H9 (cell line): ENCODE data around the gene CORO2B. TPM values are rescaled to one million over a fixed set of nuclear protein-coding genes. Genes with fewer than 3 reads are reported as not detected.

ENCODE experiments used
- DNase-seq: peaks from one replicate; pipeline ENCODE4 v3.0.0-alpha.2; 2017
- H2AFZ ChIP-seq: one replicate; pipeline ENCODE4 v1.6.1; 2013; ENCODE audit warnings: mild to moderate bottlenecking, low read length, control low read depth, moderate library complexity
- H2AK5ac ChIP-seq: 2 replicates; pipeline ENCODE4 v1.6.1; 2013; ENCODE audit warnings: low read length, control low read depth, mixed read lengths; ENCODE audit not compliant: insufficient read length
- H2BK120ac ChIP-seq: one replicate; pipeline ENCODE4 v1.6.1; 2013; ENCODE audit warnings: low read depth, mild to moderate bottlenecking, low read length, control low read depth, inconsistent platforms; ENCODE audit not compliant: poor library complexity, severe bottlenecking
- H2BK12ac ChIP-seq: 2 replicates; pipeline ENCODE4 v1.6.1; 2013; ENCODE audit warnings: low read length, control low read depth, mixed read lengths, low read depth; ENCODE audit not compliant: insufficient read length
- H2BK15ac ChIP-seq: 2 replicates; pipeline ENCODE4 v1.6.1; 2013; ENCODE audit warnings: low read depth, low read length, control low read depth
- H2BK20ac ChIP-seq: one replicate; pipeline ENCODE4 v1.6.1; 2013; ENCODE audit warnings: low read depth, mild to moderate bottlenecking, low read length, control low read depth, inconsistent platforms; ENCODE audit not compliant: poor library complexity, severe bottlenecking
- H2BK5ac ChIP-seq: 2 replicates; pipeline ENCODE4 v1.6.1; 2013; ENCODE audit warnings: low read length, control low read depth, mixed read lengths; ENCODE audit not compliant: insufficient read length
- H3K14ac ChIP-seq: 2 replicates; pipeline ENCODE4 v1.6.1; 2013; ENCODE audit warnings: low read length, control low read depth; ENCODE audit not compliant: insufficient read depth
- H3K18ac ChIP-seq: 2 replicates; pipeline ENCODE4 v1.6.1; 2013; ENCODE audit warnings: low read depth, mild to moderate bottlenecking, mixed read lengths, low read length, control low read depth; ENCODE audit not compliant: insufficient read length
- H3K23ac ChIP-seq: 2 replicates; pipeline ENCODE4 v1.6.1; 2013; ENCODE audit warnings: low read length, control low read depth, mixed read lengths, low read depth; ENCODE audit not compliant: insufficient read length
- H3K23me2 ChIP-seq: 2 replicates; pipeline ENCODE4 v1.6.1; 2013; ENCODE audit warnings: low read depth, mild to moderate bottlenecking, mixed read lengths, low read length, control low read depth; ENCODE audit not compliant: insufficient read length, poor library complexity, severe bottlenecking
- H3K27ac ChIP-seq: 2 replicates; pipeline ENCODE4 v1.5.1; 2013; ENCODE audit warnings: low read length, control low read depth, mixed read lengths, low read depth; ENCODE audit not compliant: insufficient read length
- H3K27me3 ChIP-seq: 2 replicates; pipeline ENCODE4 v1.6.1; 2013; ENCODE audit warnings: low read length, control low read depth, inconsistent platforms; ENCODE audit not compliant: insufficient read depth
- H3K4ac ChIP-seq: 2 replicates; pipeline ENCODE4 v1.6.1; 2013; ENCODE audit warnings: low read depth, mild to moderate bottlenecking, control low read depth, inconsistent platforms, low read length, moderate library complexity
- H3K4me1 ChIP-seq: 2 replicates; pipeline ENCODE4 v1.6.1; 2013; ENCODE audit warnings: low read length, control low read depth, inconsistent platforms; ENCODE audit not compliant: insufficient read depth
- H3K4me2 ChIP-seq: 2 replicates; pipeline ENCODE4 v1.6.1; 2013; ENCODE audit warnings: low read length, control low read depth, mixed read lengths; ENCODE audit not compliant: insufficient read length, insufficient read depth
- H3K56ac ChIP-seq: 2 replicates; pipeline ENCODE4 v1.6.1; 2013; ENCODE audit warnings: low read depth, mild to moderate bottlenecking, mixed read lengths, low read length, control low read depth; ENCODE audit not compliant: insufficient read length
- H3K79me1 ChIP-seq: 2 replicates; pipeline ENCODE4 v1.6.1; 2013; ENCODE audit warnings: low read depth, mild to moderate bottlenecking, moderate library complexity, low read length, control low read depth, inconsistent platforms; ENCODE audit not compliant: insufficient read depth, poor library complexity, severe bottlenecking
- H3K79me2 ChIP-seq: 2 replicates; pipeline ENCODE4 v1.6.1; 2013; ENCODE audit warnings: low read length, control low read depth, inconsistent platforms; ENCODE audit not compliant: insufficient read depth
- H3K9ac ChIP-seq: 2 replicates; pipeline ENCODE4 v1.6.1; 2013; ENCODE audit warnings: low read length, control low read depth, mixed read lengths; ENCODE audit not compliant: insufficient read length; ENCODE audit errors: extremely low read depth
- H3K9me3 ChIP-seq: one replicate; pipeline ENCODE4 v1.6.1; 2013; ENCODE audit warnings: low read depth, low read length, inconsistent platforms; ENCODE audit not compliant: control insufficient read depth
- H3T11ph ChIP-seq: one replicate; pipeline ENCODE4 v1.6.1; 2013; ENCODE audit warnings: mild to moderate bottlenecking, low read length, control low read depth, inconsistent platforms
- H4K20me1 ChIP-seq: one replicate; pipeline ENCODE4 v1.6.1; 2013; ENCODE audit not compliant: control insufficient read depth, insufficient read length, insufficient read depth
- H4K5ac ChIP-seq: 2 replicates; pipeline ENCODE4 v1.6.1; 2013; ENCODE audit warnings: low read depth, mild to moderate bottlenecking, mixed read lengths, low read length, control low read depth; ENCODE audit not compliant: insufficient read length
- H4K8ac ChIP-seq: replicated peaks from 2 replicates; pipeline ENCODE4 v1.6.1; 2013; ENCODE audit warnings: low read length, control low read depth, mixed read lengths, low read depth; ENCODE audit not compliant: insufficient read length
- H4K91ac ChIP-seq: 2 replicates; pipeline ENCODE4 v1.6.1; 2013; ENCODE audit warnings: low read depth, mild to moderate bottlenecking, moderate library complexity, mixed read lengths, low read length, control low read depth; ENCODE audit not compliant: insufficient read length
- H3K27ac Mint-ChIP-seq, 3 experiments: 2 replicates in 2 of 3; 3 replicates in 1 of 3; pipeline ENCODE4 v1.8.0; 2020 to 2021; ENCODE audit warnings: mixed read lengths in 3 of 3, mild to moderate bottlenecking in 1 of 3, moderate library complexity in 1 of 3
- H3K27me3 Mint-ChIP-seq: 2 replicates; pipeline ENCODE4 v1.8.0; 2021; ENCODE audit warnings: low read depth, mild to moderate bottlenecking, moderate library complexity, mixed read lengths
- H3K36me3 Mint-ChIP-seq, 3 experiments: 2 replicates in 2 of 3; 3 replicates in 1 of 3; pipeline ENCODE4 v1.8.0; 2020 to 2021; ENCODE audit warnings: low read depth in 3 of 3, mixed read lengths in 3 of 3; ENCODE audit not compliant: insufficient read depth in 1 of 3
- H3K4me1 Mint-ChIP-seq, 2 experiments: 2 replicates each; pipeline ENCODE4 v1.8.0; 2020; ENCODE audit warnings: mixed read lengths in 2 of 2
- H3K4me3 Mint-ChIP-seq, 2 experiments: 2 replicates in 1 of 2; 3 replicates in 1 of 2; pipeline ENCODE4 v1.8.0; 2020 to 2021; ENCODE audit warnings: mild to moderate bottlenecking in 2 of 2, mixed read lengths in 2 of 2, moderate library complexity in 1 of 2
- H3K9me3 Mint-ChIP-seq, 2 experiments: 2 replicates in 1 of 2; 3 replicates in 1 of 2; pipeline ENCODE4 v1.8.0; 2020; ENCODE audit warnings: mild to moderate bottlenecking in 2 of 2, mixed read lengths in 2 of 2, moderate library complexity in 1 of 2
- WGBS: extraction: QIAGEN DNeasy Blood & Tissue Kit; methylation state at CpG from one replicate; pipeline ENCODE4 v1.1.7; 2013; ENCODE audit warnings: missing lambda C conversion rate, low lambda C conversion rate, mixed read lengths; ENCODE audit not compliant: insufficient read length; ENCODE audit errors: extremely low coverage; 5-methylcytosine and 5-hydroxymethylcytosine counted together
- total RNA-seq: library from RNA; stranded (reverse); gene quantifications from 2 replicates; pipeline ENCODE4 v1.2.1, GENCODE V29; 2021
- TF ChIP-seq, protein P1 (sequence below): fragments of 200-600 bp; sonication (generic); conservative IDR thresholded peaks from 3 replicates; pipeline ENCODE4 v1.8.0; 2021; ENCODE audit warnings: antibody characterized with exemption, mild to moderate bottlenecking

CORO2B gene
- total RNA-seq, 1 experiment from 2014 or later = 3.1 TPM

DNA sequence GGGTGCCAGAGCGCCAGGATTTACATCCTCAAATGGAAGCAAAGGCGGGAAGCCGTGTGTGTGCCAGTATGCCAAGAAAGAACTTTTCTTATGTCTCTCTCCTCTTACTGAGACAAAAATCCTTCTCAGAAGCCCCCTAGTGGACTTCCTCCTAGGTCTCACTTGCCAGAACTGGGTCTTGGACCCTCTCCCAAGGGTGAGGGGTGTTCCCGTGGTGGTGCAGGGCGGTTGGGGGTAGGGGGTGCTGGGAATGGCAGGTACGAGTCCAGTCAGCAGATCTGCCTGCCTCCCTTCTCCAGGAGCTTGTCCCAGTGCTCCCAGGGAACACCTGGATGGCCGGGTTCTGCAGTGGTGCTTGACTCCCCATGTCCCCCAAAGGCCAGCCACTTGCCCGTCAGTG lies 52.0 kb downstream of the CORO2B start:
- TF ChIP-seq, protein P1, sequence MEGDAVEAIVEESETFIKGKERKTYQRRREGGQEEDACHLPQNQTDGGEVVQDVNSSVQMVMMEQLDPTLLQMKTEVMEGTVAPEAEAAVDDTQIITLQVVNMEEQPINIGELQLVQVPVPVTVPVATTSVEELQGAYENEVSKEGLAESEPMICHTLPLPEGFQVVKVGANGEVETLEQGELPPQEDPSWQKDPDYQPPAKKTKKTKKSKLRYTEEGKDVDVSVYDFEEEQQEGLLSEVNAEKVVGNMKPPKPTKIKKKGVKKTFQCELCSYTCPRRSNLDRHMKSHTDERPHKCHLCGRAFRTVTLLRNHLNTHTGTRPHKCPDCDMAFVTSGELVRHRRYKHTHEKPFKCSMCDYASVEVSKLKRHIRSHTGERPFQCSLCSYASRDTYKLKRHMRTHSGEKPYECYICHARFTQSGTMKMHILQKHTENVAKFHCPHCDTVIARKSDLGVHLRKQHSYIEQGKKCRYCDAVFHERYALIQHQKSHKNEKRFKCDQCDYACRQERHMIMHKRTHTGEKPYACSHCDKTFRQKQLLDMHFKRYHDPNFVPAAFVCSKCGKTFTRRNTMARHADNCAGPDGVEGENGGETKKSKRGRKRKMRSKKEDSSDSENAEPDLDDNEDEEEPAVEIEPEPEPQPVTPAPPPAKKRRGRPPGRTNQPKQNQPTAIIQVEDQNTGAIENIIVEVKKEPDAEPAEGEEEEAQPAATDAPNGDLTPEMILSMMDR = peak; percentile 43; the same call in 2 of the 3 replicates
- no peak for DNase-seq
- WGBS = no CpG with 5 or more reads among the region's 8 CpGs
- Histone ChIP-seq H3K23ac (no peak overlapping the region), H4K8ac (no peak overlapping the region), H3K18ac (no peak overlapping the region), H4K91ac (no peak overlapping the region), H3K4me1 (no peaks in the 10 kb centered on the region; the same call in 1 of the 2 replicates), H2BK20ac (no peak overlapping the region), H3K4me2 (no peak overlapping the region), H2BK120ac (no peak overlapping the region), H2BK12ac (no peak overlapping the region), H3K4ac (no peak overlapping the region), H2AK5ac (no peak overlapping the region), H2BK5ac (no peak overlapping the region), H3T11ph (no peak overlapping the region), H3K79me1 (no peaks in the 10 kb centered on the region), H3K9ac (no peak overlapping the region), H3K27ac (no peak overlapping the region), H3K9me3 (no peaks in the 10 kb centered on the region), H4K20me1 (no peaks in the 10 kb centered on the region), H3K27me3 (no peaks in the 10 kb centered on the region), H2AFZ (no peak overlapping the region), H3K23me2 (no peaks in the 10 kb centered on the region), H2BK15ac (no peak overlapping the region), H3K56ac (no peak overlapping the region), H3K14ac (no peak overlapping the region), H3K79me2 (no peaks in the 10 kb centered on the region), H4K5ac (no peak overlapping the region)
- H3K36me3 Mint-ChIP-seq = no peaks in the 10 kb centered on the region; a peak in 1 of 7 replicates
- H3K27ac Mint-ChIP-seq = no peak overlapping the region
- no peak overlapping the region for H3K4me3 Mint-ChIP-seq
- peaks cover 23 to 30% of the 10 kb centered on the region in 2 experiments for H3K4me1 Mint-ChIP-seq
- H3K9me3 Mint-ChIP-seq = no peaks in the 10 kb centered on the region
- H3K27me3 Mint-ChIP-seq = no peaks in the 10 kb centered on the region; the same call in none of the 2 replicates
